Medulla oblongata (tissue), 1 donor: ENCODE measurements around the gene PRR12.
A peak's percentile ranks its signal among the peaks of the same experiment; 100 is the strongest.

Experiments
- DNase-seq: peaks from one replicate; pipeline ENCODE4 v3.0.0-alpha.2; 2015; ENCODE audit errors: extremely low spot score

The PRR12 gene

DNA sequence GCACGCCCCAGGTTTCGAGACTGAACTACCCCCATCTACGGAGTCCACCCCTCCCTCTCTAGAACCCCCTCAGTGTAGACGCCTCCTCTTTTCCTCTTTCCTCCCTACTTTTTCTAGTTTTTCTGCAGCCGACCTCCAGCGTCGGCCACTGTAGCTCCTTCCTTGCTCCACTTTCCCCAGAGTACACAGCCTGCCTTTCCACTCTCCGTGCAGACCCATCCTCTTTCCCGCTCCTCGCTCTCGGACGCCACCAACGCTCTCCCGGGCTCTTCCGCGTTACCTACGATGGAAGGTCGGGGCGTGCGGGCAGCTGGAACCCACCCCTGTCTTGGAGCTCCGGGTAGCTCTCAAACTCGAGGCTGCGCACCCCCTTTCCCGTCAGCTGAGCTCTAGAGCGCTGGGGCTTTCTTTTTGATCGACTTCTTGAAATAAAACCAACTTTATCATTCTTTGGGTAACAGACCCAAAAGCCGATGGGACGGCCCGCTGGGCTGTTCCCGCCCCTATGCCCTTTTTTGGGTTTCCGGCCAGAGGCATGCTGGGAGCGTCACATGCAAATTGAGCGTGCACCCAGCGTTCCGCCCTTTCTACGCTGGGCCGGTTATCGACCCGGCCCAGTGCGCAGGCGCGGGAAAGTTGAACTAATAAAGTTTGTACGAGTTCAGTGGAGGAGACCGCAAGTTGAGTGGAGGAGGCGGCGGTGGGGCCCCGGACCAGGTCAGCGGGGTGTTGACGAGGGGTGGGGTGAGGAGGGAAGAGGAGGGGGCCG, 74.6 kb downstream of the PRR12 start, which contains the start of the genes BCL2L12 and IRF3:
BCL2L12 (plus strand) TSS at position 583 of the 769 bp plus-strand sequence. CDS start 760 bp downstream, outside the sequence.
IRF3 (minus strand) TSS at position 507 of the 769 bp plus-strand sequence. CDS start 1,019 bp downstream, outside the sequence.
- peak; percentile 97 for DNase-seq

GRCh38 chr19:49666120-49666444, 75.1 kb downstream of the PRR12 start:
- DNase-seq, result no peak

GRCh38 chr19:49667473-49667872, 76.5 kb downstream of the PRR12 start:
- DNase-seq, result no peak

DNA sequence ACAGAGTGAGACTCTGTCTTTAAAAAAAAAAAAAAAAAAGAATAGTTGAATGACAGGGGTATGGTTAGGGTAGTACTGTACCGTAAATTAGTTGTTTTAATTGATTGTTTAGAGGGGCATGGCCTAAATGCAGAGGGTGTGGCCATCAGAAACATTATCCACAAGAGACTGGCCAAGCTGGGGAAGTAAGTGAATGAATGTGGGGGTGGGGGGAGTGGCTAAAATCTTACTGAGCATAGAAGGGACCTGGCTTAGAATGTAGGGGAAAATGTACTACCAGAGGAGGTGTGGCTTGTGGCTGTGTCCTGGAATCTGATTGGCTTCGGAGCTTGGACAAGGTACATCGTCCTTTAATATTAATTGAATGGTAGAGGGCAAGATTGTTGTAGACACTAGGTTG, 78.5 kb downstream of the PRR12 start:
- DNase-seq, result no peak

GRCh38 chr19:49672131-49672919, 81.3 kb downstream of the PRR12 start:
- peak; percentile 80 for DNase-seq
